Inferior parietal cortex (tissue), 1 donor: ENCODE measurements around the gene CSNK1A1.
"Not testable (repeated sequence)": the region's sequence is repeated elsewhere in the genome, so short reads cannot be mapped to it uniquely, and the experiment has no call there.

Source experiments
- DNase-seq: peaks from one replicate; pipeline ENCODE4 v3.0.0-alpha.2; 2016; ENCODE audit errors: extremely low spot score

CSNK1A1 gene

DNA sequence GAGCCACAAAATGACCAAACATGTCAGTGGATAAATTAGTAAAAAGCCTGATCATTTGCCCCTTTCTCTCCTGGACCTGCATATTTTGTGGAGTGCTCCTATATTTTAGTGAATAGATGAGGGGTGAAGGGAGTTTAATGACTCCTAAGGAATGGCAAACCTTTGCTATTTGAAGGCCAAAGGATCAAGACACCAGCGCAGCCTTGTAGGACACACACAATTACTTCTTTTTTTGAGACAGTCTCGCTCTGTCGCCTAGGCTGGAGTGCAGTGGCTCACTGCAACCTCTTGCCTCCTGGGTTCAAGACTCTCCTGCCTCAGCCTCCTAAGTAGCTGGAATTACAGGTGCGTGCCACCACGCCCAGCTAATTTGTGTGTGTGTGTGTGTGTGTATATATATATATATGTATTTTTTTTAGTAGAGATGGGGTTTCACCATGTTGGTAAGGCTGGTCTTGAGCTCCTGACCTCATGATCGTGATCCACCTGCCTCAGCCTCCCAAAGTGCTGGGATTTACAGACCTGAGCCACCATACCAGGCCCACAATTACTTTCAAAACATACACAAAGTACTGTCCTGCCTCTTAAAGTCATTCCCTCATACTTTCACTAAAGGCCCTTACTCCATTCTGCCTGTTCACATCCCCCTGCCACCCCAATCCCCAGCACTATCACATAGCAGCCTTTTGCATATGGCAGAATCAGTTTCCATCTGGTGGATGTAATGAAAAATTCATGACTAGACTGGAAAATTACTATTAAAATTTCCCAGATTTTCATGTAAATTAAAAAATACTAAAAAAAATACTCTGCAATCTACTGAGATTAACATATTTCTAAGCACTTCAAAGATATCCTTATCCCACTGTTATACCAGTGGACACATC is 60.4 kb downstream of the CSNK1A1 start:
- no peak for DNase-seq

DNA sequence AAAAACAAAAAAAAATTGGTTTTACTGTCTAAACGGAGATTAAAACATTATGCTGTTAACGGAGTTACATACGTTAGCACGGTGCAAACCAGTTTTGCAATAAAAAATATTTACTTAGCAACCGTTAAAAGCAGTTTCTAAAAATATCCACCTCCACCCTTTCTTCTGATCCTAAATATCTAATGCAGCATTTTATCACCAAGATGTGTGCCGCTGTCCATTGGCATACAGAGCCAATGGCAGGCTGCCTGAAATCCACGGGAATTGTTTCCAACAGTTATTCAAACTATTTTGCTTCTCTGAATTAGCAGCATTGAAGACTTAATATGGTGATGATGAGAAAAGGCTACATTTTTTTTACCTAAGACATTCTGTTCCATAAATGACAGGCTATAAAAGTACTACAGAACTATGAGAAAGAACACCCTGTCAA is 61.6 kb downstream of the CSNK1A1 start:
- no peak for DNase-seq

DNA sequence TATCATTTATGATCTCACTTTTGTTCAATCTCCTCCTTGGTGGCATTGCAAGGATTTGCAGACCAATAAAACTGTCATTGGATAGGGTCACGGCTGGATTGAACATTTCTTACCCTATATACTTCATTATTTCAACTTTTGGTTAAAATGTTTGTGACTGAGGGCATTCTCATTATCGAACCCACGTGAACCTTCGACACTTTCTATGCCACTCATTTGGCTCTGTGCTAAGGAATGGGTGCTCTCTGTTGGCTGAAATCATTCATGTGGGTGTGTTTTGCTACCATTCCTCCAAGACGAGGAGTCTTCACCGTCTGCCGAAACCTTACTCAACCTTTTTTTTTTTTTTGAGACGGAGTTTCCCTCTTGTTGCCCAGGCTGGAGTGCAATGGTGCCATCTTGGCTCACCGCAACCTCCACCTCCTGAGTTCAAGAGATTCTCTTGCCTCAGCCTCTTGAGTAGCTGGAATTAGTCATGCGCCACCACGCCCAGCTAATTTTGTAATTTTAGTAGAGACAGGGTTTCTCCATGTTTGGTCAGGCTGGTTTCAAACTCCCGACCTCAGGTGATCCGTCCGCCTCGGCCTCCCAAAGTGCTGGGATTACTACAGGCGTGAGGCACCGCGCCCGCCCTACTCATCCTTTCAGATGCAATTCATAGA is 62.5 kb downstream of the CSNK1A1 start:
- DNase-seq: no peak

DNA sequence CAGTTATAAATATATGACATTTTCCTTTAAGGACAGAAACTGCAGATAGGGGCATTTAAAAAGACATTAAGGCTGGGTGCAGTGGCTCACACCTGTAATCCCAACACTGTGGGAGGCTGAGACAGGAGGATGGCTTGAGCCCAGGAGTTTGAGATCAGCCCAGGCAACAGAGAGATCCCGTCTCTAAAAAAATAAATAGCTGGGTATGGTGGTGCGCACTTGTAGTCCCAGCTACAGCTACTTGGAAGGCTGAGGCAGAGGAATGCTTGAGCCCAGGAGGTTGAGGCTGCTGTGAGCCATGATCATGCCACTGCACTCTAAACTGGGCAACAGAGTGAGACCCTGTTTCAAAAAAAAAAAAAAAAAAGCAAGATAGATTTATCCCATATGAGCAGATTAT is 63.6 kb downstream of the CSNK1A1 start:
- DNase-seq: no peak

DNA sequence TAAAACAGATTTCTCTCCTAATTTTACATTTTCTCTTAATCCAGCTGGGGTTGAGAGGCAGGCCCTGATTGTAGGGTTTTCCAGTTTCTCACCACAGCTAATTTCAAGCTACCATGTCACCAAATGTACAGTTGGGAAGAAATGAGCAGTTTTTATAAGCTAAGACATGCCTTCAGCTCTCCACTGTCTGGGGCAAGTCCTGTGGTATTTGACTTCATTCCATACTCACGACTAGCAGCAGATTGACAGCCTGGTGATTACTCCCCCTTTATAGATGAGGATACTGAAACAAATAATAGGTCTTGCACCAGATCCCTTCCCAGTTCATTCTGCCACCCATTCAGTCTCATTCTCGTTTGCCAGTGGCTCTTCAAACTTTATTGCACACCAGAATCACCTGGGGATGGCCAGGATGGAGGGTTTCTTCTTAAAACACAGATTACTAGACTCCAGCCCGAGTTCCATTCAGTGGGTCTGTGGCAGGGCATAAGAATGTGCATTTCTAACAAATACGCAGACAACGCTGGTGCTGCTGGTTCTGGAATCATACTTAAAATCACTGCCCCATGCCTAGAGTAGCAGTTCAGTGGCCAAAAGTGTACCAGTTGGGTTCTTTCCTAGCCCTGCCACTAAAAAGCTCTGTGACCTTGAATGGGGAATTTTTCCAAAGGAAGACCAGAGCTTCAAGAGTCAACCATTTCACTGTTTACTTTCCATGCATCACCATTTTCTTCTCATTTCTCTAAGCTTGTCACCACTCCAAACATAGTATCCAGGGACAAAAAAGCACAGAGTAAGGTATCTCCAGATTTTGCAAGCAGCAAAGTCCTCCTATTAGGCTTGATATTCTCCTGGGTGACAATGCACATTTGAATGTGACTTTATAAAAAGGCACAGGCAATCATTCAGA is 64.3 kb downstream of the CSNK1A1 start:
- no peak for DNase-seq

DNA sequence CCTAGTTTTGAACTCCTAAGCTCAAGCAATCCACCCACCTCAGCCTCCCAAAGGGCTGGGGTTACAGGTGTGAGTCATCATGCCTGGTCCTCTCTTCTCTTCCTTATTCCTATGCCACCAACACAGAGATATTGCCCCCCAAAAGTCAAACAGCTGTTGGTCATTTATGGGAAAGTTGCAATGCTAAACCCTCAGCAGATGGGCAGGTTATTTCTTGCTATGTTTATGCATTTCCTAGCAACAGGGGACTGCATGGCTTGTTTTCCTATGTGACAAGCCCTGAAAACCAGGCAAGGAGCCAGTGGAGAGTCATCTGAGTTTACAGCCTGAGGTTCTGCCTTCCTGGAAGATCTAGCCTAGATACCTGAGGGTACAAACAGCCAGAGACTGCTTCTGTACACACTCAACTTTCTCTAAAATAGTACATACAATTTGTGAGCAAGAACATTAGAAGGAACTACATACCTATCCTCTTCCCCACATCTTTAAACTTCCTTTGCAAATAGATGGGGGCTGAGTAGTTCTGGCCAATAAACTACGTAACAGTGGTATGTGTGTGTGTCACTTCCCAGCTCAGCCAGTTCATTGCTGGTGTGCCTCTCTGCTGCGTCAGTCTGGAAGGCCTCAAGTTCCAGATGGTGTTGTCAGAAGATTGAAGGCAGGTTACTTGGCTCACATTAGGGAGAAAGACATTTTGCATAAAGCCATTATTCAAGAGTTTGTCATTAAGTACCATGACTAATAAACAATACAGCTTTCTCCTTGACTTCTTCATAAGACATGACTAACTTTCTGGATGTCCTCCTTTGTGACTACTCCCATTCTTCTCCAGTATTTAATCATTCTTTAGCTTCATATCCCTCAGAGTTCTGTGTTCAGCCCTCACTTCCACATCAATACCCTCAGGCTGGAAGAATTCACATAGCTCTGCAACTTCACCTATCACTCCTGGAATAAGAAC is 65.3 kb downstream of the CSNK1A1 start:
- DNase-seq: no peak

DNA sequence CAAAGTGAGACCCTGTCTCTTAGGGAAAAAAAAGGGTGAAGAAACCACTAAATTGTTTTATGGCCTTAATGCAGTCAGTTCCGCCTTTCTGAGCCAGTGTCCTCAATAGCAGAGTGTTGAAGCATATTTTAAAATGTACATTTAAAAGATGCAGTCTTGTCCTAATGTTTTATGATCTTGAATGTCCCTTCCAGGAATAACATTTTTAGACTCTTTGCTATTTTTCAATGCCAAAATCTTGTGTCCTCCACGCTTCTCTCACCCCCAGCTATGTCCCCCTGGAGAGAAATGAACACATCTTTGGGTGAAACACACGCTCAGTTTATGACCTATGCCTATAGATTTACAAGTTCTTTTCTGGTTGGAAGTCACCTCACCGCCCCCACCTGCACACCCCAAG is 69.8 kb downstream of the CSNK1A1 start:
- DNase-seq: no peak

DNA sequence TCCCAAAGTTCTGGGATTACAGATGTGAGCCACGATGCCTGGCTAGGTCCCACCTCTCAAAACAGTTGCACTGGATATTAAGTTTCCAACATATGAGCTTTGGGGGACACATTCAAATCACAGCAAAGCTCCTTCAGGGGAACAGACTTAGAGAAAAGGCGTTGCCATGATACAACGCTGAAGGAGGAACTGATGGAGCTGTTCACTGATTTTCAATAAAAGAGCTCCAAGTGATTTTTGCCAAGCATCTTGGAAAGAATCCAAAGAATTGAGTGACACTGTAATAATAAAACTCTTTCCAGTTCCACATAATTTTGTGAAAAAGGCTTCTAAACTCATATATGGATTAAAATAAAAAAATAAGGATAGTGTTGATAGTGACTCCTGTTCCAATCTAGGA is 72.5 kb downstream of the CSNK1A1 start:
- no peak for DNase-seq

DNA sequence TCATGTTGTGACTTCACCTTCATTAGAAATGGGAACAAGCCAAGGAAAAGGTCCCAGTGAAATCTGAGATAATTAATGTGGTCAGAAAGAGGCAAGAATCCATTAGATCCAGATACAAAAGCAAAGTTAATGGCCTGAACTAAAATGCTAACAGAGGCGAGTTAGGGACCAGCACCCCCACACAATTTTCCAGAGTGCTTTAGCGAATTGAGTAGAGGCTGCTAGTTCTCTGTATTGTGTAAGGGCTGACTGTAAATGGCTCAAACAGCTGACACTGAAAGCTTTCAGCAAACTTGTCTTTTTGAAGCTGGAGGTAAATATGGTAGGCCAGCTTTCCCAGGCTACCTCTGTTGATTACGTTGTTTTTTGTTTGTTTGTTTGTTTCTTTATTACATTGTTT is 75.5 kb downstream of the CSNK1A1 start:
- DNase-seq: no peak

DNA sequence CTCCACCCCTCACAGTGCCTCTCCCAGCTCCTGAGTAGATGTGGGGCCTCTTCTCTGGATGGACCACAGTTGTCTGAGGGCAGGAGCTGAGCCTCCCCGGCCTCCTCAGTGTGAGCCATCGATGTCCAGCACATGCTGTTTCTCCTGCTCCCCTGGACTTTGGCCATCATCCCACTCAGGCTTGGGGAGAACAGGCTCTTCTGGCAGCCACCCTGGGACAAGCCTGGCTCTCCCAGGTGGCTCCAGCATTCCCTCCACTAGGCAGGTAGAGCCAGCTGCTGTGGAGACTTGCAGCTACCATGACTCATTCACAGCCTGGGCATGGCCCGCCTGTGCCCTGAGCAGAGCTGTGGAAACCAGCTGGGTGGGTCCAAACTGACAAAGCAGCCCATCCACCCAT is 77.0 kb downstream of the CSNK1A1 start:
- DNase-seq: no peak

DNA sequence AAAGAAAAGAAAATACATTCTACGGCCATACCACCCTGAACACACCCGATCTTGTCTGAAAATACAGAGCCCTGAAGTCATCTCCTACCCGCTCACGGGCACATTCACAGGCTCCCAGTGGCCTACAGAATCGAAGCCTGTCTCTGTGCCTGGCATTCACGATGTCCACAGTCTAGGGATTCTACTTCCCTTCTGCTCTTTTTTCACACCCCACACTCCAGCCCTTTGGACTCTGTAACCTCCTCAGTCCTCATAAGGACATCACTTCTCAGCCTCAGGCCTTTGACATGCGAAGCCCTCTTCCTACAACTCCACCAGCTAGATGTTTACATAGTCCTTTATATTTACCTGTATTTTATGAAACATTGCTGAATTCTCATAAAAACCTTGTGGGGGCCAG is 77.8 kb downstream of the CSNK1A1 start:
- no peak for DNase-seq

DNA sequence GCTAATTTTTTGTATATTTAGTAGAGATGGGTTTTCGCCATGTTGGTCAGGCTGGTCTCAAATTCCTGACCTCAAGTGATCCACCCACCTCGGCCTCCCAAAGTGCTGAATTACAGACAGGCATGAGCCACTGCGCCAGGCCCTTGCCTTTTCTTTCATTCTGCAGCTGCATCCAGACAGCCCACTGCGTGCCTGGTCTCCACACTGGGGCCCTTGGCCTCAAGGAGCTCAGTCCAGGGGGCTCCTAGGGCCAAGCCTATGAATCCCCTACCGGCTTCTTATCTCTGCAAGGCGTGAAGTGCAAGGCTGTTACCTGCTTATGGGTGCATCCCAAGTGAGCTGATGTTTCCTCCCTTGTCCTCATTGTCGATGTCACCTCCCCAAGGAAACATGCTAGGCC is 78.8 kb downstream of the CSNK1A1 start:
- DNase-seq: no peak

DNA sequence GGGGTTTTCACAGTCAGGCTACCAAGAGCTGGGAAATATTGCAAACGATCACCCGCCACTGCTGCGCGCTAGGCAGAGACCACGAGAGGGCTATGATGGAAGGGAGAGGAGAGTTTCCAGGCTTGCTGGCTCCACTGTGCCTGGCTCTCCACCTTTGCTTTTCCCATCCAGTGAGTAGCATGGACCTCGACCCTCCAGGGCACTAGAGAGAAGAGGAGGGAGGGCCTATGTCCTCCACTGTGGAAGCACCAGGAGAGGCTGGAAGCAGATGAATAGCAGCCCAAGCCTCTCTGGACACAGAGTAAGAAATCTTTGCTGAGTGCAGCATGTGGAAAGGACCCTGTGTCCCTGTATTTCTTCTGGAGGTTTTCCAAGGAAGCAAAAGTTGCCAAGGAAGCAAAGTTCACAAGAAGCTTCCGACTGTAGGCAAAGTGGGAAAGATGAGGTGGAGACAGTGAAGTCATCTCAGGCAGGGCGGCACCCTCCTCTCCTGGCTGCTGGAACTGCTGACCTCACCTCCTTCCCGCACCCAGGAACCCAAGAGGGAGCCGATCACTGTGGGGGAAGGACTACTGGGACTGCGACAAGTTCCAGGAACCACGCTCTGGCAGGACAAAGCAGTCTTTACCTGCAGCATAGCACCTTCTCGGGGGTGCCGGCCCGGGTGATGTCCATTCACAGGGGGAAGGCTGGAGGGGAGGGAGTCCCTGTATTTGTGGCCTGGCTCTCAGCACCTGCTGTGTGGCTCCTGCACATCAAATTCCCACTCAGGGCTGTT is 79.6 kb downstream of the CSNK1A1 start:
- DNase-seq: no peak

DNA sequence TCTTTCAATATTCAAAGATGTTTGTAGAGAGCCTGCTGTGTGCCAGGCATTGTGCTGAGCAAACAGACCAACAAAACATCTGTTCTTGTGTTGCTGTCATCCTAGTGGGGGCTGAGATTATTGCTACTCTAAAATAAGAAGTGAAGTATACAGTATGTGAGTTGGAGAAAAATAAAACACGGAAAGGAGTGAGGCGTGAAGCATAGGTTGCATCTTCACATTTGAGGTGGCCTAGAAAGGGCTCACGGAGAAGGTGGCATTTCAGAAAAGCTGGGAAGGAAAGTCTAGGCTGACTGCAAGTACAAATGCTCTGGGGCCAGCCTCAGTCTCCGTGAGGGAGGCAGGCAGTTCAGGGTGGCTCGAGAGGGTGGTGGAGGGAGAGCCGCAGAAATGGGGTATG is 80.3 kb downstream of the CSNK1A1 start:
- no peak for DNase-seq

DNA sequence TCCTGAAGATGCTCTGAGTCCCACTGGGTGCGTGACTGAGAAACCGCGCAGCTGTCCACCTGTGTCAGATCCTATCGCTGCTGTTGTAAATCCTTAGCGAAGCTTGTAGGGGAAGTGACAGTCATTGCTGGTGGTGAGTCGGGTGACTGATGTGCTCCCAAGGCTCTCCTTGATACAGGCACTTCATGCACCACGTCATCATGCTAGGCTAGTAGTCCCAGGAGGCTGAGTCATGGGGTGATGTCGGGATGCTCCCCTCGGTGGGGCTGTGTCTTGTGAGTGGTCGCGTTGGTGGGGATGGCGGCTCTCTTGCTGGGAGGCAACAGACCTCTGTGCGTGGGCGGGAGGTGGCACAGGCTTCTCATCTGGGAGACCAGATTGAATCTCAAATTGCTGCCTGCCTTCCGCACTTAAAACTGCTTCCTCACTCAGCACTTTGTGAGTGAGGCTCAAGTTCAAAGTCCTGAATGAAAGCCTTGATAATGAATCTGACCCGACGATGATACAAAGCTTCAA is 84.7 kb downstream of the CSNK1A1 start:
- DNase-seq: no peak

DNA sequence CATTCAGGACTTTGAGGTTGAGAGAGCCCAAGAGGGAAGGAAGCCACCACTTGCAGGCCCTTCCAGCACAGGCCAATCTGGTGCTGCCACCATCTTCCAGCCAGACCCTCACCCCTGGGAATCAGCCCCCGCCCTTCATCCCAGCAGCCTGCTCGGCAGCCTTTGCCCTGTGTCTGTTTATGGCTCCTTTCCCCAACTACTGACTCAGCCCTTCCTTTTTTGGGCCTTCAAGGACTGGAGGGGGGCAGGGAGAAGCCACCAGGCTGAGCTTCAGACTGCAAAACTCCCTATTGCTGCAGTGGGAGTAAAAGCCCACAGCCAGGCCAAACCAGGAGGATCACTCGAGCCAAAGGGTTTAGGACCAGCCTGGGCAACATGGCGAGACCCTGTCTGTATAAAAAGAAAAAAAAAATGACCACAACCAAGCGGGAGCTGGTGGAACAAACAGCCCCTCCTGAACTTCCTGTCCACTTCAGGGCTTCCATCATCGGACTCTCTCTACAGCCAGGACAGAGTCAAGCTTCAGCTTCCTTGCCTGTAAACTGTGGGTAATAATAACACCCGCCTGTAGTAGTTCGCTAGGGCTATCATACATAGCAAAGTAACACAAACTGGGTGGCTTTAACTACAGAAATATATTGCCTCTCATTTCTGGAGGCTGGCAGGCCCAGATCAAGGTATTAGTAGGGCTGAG is 86.3 kb downstream of the CSNK1A1 start:
- DNase-seq: no peak

DNA sequence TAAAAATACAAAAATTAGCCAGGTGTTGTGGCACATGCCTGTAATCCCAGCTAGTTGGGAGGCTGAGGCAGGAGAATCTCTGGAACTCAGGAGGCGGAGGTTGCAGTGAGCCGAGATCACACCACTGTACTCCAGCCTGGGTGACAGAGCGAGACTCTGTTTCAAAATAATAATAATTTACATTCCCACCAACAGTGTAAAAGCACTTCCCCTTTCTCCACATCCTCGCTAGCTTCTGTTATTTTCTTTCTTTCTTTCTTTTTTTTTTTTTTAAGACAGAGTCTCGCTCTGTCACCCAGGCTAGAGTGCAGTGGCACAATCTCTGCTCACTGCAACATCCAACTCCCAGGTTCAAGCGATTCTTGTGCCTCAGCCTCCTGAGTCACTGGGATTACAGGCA is 89.3 kb downstream of the CSNK1A1 start:
- not testable (repeated sequence) for DNase-seq

DNA sequence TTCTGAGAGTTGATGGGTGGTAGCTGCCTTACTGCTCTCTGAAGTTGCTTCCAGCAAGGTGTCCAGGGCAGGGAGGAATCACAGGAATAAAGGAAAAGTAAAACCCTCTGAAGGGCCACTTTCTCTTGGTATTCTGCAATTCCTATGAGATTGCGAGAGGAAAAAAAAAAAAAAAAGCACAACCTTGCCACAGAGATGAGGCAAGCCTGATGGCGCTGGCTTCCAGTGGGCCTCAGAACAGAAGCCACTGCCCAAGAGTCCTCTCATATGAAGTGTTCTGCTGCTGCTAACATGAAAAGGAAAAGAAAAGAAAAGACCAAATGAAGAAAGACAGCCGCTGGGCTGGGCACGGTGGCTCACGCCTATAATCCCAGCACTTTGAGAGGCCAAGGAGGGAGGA is 91.3 kb downstream of the CSNK1A1 start:
- DNase-seq: no peak

DNA sequence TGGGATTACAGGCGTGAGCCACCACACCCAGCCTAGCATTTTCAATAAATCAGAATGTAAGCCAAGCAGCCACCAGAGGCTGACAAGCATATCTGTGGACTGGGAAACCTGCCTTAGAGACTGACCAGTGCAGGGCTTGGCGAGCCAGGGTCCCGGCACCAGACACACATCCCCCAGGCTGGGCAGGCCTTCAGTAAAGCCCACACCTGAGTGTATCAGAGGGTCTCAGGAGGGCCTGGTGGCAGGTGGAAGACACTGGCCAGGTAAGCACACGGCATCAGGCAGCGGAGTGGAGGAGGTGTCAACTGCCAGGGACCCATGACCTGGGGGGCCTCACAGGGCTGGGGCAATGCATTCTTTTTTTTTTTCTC is 93.9 kb downstream of the CSNK1A1 start:
- DNase-seq: no peak
